ENCODE measurements around the gene CRIM1. TPM values are rescaled to one million over a fixed set of nuclear protein-coding genes. Genes with fewer than 3 reads are reported as not detected.

The CRIM1 gene
- total RNA-seq, 1 experiment from 2014 or later = 24.1 TPM

GRCh38 chr2:36480028-36480427, 124.5 kb downstream of the CRIM1 start:
- ChIA-PET POLR2A (no interaction called here), CTCF (no interaction called here)
- H3K27me3 Mint-ChIP-seq (ENCODE audit: low read depth) = no peaks in the 10 kb centered on the region
- H3K4me3 Mint-ChIP-seq = no peak overlapping the region
- H3K4me1 Mint-ChIP-seq = peaks cover 21% of the 10 kb centered on the region
- no peak for ATAC-seq
- H3K27ac Mint-ChIP-seq = peak overlapping the region; percentile 12; the same call in 1 of the 2 replicates
- TF ChIP-seq MYBL2 (CRISPR knock-in tag; IDR thresholded peaks at IDR 0.05) = no peak
- TF ChIP-seq CREM (CRISPR knock-in tag; IDR thresholded peaks at IDR 0.05) = no peak
- no peak for TF ChIP-seq ETV6 (CRISPR knock-in tag; IDR thresholded peaks at IDR 0.05)
- TF ChIP-seq ATF2 (CRISPR knock-in tag; IDR thresholded peaks at IDR 0.05; ENCODE audit: borderline replicate concordance, low read depth) = no peak
- no peak for TF ChIP-seq OVOL2 (CRISPR knock-in tag; IDR thresholded peaks at IDR 0.05; ENCODE audit: borderline replicate concordance)
- no peak for TF ChIP-seq HMGA2 (CRISPR knock-in tag; IDR thresholded peaks at IDR 0.05)
- TF ChIP-seq PRDM15 (CRISPR knock-in tag; IDR thresholded peaks at IDR 0.05) = no peak
- no peak for TF ChIP-seq GRHL2 (CRISPR knock-in tag; IDR thresholded peaks at IDR 0.05; ENCODE audit: insufficient replicate concordance, severe bottlenecking)
- no peak for TF ChIP-seq ZNF232 (CRISPR knock-in tag; IDR thresholded peaks at IDR 0.05)
- no peak for TF ChIP-seq TCF7 (CRISPR knock-in tag; IDR thresholded peaks at IDR 0.05; ENCODE audit: low read depth)
- TF ChIP-seq MXD4 (CRISPR knock-in tag; IDR thresholded peaks at IDR 0.05; ENCODE audit: borderline replicate concordance) = no peak
- TF ChIP-seq JAZF1 (CRISPR knock-in tag; IDR thresholded peaks at IDR 0.05) = no peak
- no peak for TF ChIP-seq ELF4 (CRISPR knock-in tag; IDR thresholded peaks at IDR 0.05; ENCODE audit: low read depth)
- no peak for TF ChIP-seq PREB (CRISPR knock-in tag; IDR thresholded peaks at IDR 0.05; ENCODE audit: borderline replicate concordance)
- no peak for TF ChIP-seq ARID4B (CRISPR knock-in tag; IDR thresholded peaks at IDR 0.05; ENCODE audit: borderline replicate concordance)
- TF ChIP-seq ATF3 (CRISPR knock-in tag; conservative IDR thresholded peaks at IDR 0.05) = no peak
- no peak for TF ChIP-seq STAT6 (CRISPR knock-in tag; conservative IDR thresholded peaks at IDR 0.05; ENCODE audit: low read depth)
- TF ChIP-seq ATF1 (CRISPR knock-in tag; IDR thresholded peaks at IDR 0.05) = no peak
- TF ChIP-seq ZNF263 (CRISPR knock-in tag; IDR thresholded peaks at IDR 0.05; ENCODE audit: low read depth) = no peak
- no peak for TF ChIP-seq IRF2 (CRISPR knock-in tag; IDR thresholded peaks at IDR 0.05; ENCODE audit: borderline replicate concordance, low read depth)
- peaks cover 68% of the 10 kb centered on the region for H3K36me3 Mint-ChIP-seq
- H3K9me3 Mint-ChIP-seq = peaks cover 14% of the 10 kb centered on the region
- no peak for DNase-seq (ENCODE audit: low spot score)
